GDM1 (cell line): ENCODE measurements around the gene AIRE.
"Not testable (repeated sequence)": the region's sequence is repeated elsewhere in the genome, so short reads cannot be mapped to it uniquely, and the experiment has no call there.

Experiments
- DNase-seq: peaks from one replicate; lab custom pipeline; 2025; lab: John Stamatoyannopoulos, UW

AIRE gene

DNA sequence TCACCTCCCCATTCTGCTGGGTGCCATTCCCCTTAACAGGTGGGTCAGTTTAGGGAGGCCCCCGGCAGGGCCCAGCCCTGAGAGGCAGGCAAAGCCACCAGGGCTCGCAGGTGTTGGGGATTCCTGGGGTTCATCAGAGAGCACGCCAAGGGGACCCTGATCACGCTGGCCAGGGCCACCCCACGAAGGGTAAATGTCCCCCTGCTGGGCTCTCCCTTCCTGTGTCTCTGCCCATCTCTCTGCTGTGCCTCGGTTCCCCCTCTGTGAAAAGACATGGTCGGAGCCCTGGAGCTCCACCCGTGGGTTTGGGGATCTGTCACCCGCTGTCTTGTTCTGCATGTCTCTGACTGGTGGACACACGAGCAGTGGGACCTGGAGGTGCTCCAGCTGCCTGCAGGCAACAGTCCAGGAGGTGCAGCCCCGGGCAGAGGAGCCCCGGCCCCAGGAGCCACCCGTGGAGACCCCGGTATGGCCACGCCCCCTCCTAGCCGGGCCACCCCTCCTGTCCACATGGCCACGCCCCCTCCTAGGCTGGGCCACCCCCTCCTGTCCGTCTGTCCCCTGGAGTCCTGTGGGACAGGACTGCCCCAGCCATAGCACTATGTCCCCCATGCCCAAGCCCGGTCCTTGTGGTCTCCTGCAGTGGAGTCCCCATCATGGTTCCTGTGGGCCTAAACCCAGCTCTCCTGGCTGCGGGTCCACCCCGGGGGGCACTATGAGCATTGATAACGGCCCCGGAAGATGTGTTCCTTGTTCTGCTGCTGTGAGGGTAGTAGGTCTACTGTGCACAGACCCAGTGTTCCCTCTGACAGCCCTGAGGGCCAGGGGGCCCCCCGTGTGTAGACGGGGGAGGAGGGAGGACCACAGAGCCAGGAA is 6.5 kb downstream of the AIRE start:
- DNase-seq: no peak

DNA sequence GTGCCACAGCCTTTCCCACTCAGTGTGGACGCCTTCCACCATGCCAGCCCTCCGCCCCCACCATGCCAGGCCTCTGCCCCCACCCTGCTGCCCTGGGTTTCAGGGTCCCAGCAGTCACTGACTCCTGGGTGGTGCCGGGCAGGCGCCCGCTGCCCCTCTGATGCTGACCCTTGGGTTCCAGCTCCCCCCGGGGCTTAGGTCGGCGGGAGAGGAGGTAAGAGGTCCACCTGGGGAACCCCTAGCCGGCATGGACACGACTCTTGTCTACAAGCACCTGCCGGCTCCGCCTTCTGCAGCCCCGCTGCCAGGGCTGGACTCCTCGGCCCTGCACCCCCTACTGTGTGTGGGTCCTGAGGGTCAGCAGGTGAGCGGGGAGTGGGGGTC is 7.1 kb downstream of the AIRE start:
- no peak for DNase-seq

DNA sequence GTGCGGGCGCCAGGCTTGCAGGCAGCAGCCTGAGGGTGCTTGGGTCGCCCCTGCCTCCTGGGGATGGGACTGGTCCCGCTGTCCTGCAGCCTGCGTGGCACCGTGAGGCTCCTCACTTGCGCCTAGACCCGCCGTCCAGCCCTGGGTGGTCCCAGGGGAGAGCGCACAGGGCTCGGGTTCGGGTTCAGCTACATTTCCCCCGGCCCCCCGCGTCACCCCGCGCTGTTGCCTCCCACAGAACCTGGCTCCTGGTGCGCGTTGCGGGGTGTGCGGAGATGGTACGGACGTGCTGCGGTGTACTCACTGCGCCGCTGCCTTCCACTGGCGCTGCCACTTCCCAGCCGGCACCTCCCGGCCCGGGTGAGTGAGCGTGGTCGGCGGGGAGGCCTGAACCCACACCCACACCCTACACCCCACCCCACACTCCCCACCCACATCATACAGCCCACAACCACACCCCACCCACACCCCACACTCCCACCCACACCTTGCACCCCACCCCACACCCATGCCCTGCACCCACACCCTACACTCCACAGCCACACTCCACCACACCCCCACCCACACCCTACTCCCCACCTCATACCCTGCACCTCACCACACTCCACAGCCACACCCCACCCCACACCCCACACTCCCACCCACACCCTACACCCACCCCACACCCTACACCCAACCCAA is 8.0 kb downstream of the AIRE start:
- DNase-seq: no peak

DNA sequence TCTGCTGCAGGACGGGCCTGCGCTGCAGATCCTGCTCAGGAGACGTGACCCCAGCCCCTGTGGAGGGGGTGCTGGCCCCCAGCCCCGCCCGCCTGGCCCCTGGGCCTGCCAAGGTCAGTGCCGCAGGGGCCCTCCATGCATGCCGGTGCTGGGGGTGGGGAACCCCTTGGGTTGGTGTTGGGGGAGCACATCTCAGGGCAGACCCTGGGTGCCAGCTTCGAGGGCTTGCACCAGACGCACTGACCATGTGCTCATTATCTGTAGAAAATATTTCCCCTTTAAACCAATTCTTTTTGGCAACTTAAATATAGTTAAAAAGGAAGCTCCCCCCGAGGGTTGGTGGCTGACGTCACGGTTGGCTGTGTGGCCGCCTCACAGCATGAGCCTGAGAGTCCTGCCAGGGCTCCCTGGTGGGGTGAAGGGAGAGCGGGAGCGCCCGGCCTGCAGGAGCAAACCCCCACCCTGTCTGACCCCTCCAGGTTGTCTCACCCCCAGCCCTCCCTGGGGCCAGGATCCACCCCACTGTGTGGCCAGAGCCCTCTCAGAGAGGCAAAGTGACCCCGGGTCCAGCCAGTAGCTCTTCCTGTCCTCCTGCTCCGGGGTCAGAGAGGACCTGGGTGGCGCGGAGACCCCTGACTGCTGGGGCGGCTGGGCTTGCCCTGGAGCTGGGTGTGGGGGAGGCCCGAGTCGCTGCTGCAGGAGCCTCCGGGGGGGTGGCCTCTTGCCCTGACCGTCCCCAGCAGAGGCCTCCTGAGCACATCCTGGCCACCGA is 8.9 kb downstream of the AIRE start:
- no peak for DNase-seq

DNA sequence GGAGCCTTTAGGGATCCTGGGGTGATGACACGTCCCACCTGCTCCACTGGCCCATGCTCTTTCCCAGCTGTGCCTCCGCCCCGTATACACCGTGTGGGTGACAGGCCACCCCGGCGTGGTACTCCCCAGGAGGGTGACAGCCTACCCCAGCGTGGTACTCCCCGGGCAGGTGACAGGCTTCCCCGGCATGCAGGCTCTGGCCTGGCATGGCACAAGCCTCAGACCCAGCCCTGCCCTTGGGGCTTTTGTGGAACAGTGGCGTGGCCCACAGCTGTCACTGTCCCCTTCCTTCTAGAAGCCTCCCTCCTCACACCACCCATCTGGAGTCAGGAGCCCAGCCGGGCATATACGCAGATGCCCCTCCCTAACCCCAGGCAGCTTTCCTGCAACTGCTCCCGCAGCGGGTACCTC is 9.5 kb downstream of the AIRE start:
- DNase-seq: no peak

DNA sequence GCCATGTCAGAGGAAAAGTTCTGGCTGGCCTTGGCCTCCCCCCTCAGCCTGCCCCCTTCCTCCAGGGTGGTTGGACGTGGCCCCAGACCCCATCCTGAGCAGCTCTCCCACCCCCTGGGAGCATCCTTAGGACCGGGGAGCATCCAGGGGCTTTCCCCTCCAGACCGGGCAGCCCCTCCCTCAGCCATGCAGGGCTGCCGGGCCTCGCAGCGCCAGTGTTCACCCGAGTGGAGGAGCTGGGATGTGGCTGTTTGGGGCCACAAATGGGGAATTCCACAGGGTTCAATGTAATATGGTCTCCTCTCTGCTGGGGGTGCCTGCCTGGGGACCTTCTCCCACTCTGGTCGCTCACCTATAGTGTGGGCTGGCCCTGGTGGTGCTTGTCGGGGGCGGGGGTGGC is 10.0 kb downstream of the AIRE start:
- no peak for DNase-seq

DNA sequence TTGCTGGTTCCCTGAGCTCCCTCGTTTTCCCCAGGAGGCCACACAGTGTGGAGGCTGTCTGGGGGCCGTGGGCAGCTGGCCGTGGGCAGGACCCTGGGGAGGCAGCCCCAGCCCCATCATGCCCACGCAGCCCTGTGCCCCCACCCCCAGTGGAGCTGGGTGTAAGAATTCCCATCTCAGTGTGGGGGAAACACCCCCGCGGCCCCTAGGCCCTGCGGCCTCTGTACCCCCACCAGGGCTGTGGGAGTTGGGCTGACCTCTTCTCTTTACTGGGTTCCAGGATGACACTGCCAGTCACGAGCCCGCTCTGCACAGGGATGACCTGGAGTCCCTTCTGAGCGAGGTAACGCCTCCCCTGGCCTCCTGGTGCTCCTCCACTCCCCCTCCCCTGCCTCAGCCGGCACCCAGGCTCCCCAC is 10.4 kb downstream of the AIRE start:
- no peak for DNase-seq

DNA sequence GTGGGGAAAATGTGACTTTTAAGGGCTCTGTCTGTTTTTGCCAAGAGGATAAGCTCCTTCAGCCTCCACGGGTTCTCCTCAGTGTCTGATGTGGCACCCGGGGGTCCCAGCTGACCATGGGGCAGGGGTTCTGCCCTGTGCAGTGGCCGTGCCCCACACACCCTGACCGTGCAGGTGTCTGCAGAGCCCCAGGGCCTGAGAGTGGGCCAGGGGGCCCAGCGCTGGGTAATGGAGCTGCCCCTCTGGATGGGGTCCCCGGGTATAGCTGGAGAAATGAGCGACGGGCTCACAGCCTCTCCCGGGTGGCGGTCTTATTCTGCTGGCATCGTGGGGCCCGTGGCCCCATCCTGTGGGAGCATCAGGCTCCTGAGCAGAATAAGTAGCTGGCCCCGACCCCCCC is 11.2 kb downstream of the AIRE start:
- no peak for DNase-seq

DNA sequence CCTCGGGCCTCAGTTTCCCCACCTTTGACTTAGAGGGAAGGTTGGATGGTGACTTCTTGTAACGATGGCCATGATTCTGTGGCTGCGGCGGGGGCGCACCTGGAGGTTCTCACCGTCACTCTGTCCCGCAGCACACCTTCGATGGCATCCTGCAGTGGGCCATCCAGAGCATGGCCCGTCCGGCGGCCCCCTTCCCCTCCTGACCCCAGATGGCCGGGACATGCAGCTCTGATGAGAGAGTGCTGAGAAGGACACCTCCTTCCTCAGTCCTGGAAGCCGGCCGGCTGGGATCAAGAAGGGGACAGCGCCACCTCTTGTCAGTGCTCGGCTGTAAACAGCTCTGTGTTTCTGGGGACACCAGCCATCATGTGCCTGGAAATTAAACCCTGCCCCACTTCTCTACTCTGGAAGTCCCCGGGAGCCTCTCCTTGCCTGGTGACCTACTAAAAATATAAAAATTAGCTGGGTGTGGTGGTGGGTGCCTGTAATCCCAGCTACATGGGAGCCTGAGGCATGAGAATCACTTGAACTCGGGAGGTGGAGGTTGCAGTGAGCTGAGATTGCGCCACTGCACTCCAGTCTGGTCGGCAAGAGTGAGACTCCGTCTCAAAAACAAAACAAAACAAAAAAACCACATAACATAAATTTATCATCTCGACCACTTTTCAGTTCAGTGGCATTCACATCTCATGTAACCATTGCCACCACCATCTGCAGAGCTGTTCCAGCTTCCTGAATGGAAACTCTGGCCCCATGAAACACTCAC is 12.0 kb downstream of the AIRE start:
- DNase-seq: peak; percentile 57

DNA sequence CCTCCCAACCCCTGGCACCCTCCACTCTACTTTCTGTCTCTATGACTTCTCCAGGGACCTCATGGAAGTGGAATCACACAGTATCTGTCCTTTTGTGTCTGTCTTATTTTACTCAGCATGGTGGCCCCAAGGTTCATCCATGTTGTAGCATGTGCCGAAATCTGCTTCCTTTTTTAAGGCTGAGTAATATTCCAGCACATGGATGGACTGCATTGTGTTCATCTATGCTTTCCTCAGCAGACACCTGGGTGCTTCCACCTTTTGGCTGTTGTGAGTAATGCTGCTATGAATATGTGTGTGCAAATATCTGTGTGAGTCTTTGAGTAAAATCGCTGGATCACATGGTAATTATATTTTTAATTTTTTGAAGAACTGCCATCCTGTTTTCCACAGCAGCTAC is 12.6 kb downstream of the AIRE start:
- no peak for DNase-seq

DNA sequence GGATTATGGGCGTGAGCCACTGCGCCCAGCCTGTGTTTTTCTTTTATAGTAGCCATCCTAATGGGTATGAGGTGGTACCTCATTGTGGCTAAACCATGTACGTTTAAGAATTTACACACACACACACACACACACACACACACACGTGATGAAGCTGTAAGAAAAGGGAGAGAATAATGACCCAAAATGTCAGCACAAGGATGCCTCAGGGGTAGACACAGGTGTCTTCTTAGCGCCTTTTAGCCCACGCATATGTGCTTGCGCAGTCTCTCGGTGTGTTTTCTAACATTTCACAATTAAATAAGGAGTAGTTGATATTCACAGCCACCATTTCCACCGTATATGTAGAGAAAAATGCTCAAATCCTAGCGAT is 13.4 kb downstream of the AIRE start:
- no peak for DNase-seq

DNA sequence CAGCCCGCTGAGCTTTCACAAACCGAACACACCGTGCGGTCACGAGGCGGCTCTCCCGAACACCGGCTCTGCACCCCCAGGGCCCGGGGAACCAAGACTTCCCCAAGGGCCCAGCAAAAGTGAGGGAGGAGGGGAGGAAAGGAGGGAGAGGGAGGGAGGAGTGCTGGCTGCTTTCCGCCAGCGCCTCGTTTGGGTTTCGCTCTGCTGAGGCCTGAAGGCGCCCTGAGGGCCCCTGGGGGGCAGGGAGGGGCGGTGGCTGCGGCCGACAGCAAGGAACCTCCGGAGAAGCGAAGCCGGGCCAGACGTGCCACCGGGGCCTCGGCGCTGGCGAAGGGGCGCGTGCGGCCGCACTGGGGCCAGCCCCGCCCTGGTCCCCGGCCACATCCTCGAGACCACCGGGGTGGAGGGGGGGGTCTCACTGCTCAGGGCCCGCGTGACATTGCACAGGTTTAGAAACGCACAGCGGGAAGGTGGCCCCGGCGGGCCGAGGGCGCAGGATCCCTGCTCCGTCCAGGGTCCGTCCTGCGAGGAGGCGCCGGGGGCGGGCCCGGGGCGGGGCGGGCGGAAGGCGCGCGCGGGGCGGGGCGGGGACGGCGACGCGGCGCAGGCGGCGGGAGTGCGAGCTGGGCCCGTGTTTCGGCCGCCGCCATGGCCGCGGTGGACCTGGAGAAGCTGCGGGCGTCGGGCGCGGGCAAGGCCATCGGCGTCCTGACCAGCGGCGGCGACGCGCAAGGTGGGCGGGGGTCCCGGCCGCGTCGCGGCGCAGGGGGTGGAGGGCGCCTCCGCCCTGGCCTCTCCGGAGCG is 14.0 kb downstream of the AIRE start, which contains the start of gene PFKL:
Gene PFKL, plus strand, starts transcription at position 596 of the 804 bp plus-strand sequence. Its CDS starts 53 bp downstream, at position 649.
- peak; percentile 59 for DNase-seq

DNA sequence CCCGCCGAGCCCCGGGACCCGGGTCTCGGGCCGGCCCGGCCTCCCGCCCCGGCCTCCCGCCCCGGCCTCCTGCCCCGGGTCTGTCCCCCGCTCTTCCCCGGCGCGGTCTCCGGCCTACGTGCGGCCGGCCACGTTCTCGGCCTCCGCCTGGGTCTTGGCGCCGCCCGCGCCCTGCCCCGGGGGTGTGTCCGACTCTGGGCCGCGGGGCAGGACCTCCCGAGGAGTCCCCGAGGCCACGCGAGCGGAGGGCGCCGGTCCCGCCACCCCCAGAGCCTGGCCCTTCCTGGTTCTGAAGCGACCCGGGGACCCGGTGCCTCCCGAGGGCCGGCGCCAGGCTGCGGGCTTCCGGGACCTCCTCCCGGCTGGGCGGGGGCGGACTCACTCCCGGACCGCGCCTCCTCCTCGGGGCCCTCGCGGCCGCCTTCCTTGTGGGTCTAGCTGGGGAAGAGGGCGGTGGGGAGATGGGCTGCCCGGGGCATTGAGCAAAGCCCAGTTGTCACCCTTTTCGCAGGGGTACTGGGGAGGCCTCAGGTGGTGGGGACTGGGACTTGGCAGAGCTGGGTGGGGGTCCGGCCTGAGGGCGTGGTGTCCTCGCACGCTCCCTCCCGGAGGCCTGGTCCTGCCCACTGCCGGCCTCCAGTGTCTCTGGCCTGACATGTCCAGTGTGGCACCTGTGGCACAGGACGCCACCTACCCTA is 14.7 kb downstream of the AIRE start:
- peak; percentile 37 for DNase-seq

DNA sequence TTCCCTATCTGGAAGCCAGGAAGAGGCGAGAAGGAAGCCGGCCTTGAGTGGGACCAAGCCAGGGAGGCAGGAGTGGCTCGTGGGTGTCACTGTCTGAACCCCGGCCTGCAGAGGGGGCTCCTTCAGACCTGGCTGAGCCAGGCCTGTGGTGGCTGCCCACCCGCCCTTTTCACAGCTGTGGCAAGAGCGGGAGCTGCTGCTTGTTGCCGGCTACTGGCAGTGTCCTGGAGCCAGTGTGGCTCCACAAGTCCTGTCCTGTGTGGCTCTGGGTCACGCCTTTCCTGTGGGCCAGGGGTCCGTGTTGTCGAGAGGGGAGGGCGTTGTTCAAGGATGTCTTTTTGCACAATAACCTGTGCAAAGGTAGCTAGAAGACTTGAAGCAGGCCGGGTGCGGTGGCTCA is 15.5 kb downstream of the AIRE start:
- no peak for DNase-seq

DNA sequence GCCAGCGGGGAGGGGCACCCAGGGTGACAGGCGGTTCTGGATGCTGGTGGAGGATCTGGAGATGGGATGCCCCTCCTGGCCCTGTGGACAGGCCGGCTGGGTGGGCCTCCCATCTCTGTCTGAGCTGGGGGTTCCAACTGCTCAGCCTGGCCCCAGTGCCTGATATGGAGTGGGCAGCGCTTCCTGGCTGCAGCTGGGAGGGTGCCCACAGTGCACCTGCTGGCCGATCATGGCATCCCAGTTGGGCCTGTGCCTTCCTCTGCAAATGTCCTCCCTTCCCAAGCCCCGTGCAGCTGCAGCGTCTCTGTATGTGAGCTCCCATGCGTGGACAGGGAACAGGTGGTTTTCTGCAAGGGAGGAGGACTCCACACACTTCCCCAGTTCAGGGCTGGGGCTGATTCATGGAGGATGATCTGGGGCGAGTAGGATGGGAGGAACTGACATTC is 16.3 kb downstream of the AIRE start:
- no peak for DNase-seq

DNA sequence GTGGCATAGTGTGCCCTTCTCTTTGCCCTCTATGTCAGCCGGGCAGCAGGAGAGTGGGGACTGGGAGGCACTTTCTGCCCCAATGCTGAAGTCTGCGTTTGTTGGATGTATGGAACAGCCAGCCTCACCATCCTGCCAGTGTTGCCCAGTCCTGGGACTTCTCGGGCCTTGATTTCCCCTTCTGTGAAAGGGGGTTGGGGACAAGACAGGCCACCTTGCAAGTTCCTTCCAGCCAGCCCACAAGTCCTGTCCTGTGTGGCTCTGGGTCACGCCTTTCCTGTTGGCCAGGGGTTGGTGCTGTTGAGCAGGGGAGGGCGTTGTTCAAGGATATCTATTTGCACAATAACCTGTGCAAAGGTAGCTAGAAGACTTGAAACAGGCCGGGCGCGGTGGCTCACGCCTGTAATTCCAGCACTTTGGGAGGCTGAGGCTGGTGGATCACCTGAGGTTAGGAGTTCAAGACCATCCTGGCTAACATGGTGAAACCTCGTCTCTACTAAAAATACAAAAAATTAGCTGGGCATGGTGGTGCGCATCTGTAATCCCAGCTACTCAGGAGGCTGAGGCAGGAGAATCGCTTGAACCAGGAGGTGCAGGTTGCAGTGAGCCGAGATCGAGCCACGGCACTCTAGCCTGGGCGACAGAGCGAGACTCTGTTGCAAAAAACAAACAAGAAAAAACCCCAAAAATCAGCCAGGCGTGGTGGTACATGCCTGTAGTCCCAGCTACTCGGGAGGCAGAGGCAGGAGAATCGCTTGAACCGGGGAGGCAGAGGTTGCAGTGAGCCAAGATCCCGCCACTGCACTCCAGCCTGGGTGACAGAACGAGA is 17.1 kb downstream of the AIRE start:
- not testable (repeated sequence) for DNase-seq

DNA sequence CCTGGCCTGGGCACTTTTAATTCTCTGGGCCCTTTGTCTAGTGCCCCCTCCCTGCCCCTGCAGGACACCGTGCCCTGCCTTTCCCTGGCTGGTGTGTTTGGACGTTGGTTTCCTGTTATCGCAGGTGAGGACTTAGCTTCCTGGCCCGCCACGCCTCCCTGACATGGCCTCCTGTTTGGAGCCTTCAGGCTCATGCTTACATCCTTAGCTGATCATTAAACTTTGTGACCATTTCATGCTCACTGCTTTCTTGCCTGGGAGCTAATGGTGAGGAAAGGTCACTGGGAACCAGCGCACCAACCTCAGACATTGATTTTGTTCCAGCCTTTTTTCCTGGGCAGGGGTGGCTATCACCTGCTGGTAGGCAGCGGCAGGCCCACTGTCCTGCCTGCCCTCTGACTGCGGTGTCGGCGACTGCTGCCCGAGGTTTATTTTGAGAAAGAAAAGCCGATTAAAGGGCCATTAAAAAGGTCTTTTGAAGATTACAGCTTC is 17.9 kb downstream of the AIRE start:
- no peak for DNase-seq

DNA sequence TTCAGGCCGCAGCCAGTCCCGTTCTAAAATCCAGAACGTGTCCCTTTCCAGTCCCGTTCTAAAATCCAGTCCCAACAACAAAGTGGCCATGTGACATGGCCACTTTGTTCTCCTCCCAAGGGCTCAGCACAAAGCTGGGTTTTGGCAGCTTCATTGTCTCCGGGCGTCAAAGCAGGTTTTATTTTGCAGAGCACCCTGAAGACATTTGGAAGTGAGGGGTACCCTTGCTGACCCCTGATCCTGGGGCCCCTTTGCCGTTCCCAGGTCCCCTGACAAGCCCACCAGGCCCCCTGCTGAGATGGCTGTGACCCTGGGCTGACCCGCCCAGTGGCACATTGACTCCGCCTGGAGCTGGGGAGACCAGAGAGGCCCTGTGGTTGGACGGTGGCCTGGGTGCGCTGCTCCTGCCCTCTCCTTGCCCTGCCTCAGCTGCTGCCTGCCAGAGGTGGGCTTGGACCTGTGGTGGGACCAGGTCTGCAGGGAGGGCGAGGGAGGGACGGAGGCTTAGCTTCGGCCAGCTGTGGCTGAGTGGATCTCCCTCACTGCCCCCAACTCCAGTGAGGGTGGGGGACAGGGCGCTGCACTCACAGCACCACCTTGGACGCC is 18.4 kb downstream of the AIRE start:
- no peak for DNase-seq

DNA sequence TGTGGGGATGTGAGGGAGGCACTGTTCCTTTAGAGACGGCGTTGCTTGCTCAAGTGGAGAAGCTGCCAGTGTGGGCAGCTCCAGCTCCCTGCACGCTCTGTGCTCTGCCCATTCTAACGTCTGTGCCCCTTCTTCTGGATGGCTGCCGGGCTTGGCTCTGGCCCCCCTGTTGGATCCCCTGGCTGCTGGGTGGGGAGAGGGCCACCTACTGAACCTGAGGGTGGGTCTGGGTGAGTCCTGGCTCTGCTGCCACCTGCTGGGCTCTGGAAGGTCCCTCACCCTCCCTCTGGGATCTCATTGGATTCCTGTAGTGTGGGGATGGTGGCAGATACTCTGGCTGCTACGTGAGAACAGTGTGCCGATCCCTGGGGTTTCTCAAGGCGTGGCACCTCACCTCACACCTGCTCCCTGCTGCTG is 19.2 kb downstream of the AIRE start:
- DNase-seq: peak; percentile 24
